Measurements from ENCODE around the gene LMO1. TPM values are rescaled to one million over a fixed set of nuclear protein-coding genes. Genes with fewer than 3 reads are reported as not detected.

LMO1 gene
- total RNA-seq, 1 donor from 2014 or later, result 1.8 TPM

GRCh38 chr11:8199676-8200075 is 64.0 kb downstream of the LMO1 start:
- H3K27ac Mint-ChIP-seq (ENCODE audit: unreplicated experiment), result no peak overlapping the region
- no peak overlapping the region for H3K4me3 Mint-ChIP-seq
- no peak for DNase-seq (ENCODE audit: low read depth, low spot score)
- no peaks in the 10 kb centered on the region for H3K9me3 Mint-ChIP-seq
- peaks cover 46% of the 10 kb centered on the region for H3K27me3 Mint-ChIP-seq (ENCODE audit: low read depth)
- H3K4me1 Mint-ChIP-seq, result no peaks in the 10 kb centered on the region
- TF ChIP-seq, protein P1, sequence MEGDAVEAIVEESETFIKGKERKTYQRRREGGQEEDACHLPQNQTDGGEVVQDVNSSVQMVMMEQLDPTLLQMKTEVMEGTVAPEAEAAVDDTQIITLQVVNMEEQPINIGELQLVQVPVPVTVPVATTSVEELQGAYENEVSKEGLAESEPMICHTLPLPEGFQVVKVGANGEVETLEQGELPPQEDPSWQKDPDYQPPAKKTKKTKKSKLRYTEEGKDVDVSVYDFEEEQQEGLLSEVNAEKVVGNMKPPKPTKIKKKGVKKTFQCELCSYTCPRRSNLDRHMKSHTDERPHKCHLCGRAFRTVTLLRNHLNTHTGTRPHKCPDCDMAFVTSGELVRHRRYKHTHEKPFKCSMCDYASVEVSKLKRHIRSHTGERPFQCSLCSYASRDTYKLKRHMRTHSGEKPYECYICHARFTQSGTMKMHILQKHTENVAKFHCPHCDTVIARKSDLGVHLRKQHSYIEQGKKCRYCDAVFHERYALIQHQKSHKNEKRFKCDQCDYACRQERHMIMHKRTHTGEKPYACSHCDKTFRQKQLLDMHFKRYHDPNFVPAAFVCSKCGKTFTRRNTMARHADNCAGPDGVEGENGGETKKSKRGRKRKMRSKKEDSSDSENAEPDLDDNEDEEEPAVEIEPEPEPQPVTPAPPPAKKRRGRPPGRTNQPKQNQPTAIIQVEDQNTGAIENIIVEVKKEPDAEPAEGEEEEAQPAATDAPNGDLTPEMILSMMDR (conservative IDR thresholded peaks at IDR 0.05), result no peak
- H3K36me3 Mint-ChIP-seq (ENCODE audit: low read depth), result no peaks in the 10 kb centered on the region

GRCh38 chr11:8196749-8197148 is 66.9 kb downstream of the LMO1 start:
- Mint-ChIP-seq H3K4me3 (no peak overlapping the region), H3K36me3 (ENCODE audit: low read depth) (no peaks in the 10 kb centered on the region), H3K27ac (ENCODE audit: unreplicated experiment) (no peak overlapping the region), H3K27me3 (ENCODE audit: low read depth) (peaks cover 50% of the 10 kb centered on the region), H3K9me3 (no peaks in the 10 kb centered on the region), H3K4me1 (no peaks in the 10 kb centered on the region)
- TF ChIP-seq, protein P1 (conservative IDR thresholded peaks at IDR 0.05), result no peak
- DNase-seq (ENCODE audit: low read depth, low spot score), result no peak

GRCh38 chr11:8194956-8195355 is 68.7 kb downstream of the LMO1 start:
- peaks cover 50% of the 10 kb centered on the region for H3K27me3 Mint-ChIP-seq (ENCODE audit: low read depth)
- TF ChIP-seq, protein P1 (conservative IDR thresholded peaks at IDR 0.05), result no peak
- no peaks in the 10 kb centered on the region for H3K36me3 Mint-ChIP-seq (ENCODE audit: low read depth)
- H3K27ac Mint-ChIP-seq (ENCODE audit: unreplicated experiment), result no peak overlapping the region
- no peak overlapping the region for H3K4me3 Mint-ChIP-seq
- DNase-seq (ENCODE audit: low read depth, low spot score), result no peak
- no peaks in the 10 kb centered on the region for H3K4me1 Mint-ChIP-seq
- no peaks in the 10 kb centered on the region for H3K9me3 Mint-ChIP-seq

DNA sequence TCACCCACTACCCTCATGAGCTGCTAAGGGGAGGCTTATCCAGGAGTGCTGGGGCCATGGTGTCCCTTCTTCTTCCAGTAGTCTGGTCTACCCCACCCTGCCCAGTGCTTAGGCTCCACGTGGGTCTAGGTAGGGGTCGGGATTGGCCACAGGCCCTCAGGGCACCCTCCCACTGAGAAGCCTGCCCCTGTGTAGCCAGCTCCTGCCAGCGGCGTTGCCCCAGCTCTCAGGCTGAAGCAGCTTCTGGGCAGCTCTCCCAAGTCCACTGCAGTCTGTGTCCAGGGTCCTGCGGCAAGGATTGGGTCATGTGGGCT is 70.8 kb downstream of the LMO1 start:
- DNase-seq (ENCODE audit: low read depth, low spot score), result no peak
- TF ChIP-seq, protein P1 (conservative IDR thresholded peaks at IDR 0.05), result no peak
- Mint-ChIP-seq H3K36me3 (ENCODE audit: low read depth) (no peaks in the 10 kb centered on the region), H3K9me3 (no peaks in the 10 kb centered on the region), H3K27ac (ENCODE audit: unreplicated experiment) (no peak overlapping the region), H3K4me3 (no peak overlapping the region), H3K27me3 (ENCODE audit: low read depth) (peaks cover 32% of the 10 kb centered on the region), H3K4me1 (no peaks in the 10 kb centered on the region)

DNA sequence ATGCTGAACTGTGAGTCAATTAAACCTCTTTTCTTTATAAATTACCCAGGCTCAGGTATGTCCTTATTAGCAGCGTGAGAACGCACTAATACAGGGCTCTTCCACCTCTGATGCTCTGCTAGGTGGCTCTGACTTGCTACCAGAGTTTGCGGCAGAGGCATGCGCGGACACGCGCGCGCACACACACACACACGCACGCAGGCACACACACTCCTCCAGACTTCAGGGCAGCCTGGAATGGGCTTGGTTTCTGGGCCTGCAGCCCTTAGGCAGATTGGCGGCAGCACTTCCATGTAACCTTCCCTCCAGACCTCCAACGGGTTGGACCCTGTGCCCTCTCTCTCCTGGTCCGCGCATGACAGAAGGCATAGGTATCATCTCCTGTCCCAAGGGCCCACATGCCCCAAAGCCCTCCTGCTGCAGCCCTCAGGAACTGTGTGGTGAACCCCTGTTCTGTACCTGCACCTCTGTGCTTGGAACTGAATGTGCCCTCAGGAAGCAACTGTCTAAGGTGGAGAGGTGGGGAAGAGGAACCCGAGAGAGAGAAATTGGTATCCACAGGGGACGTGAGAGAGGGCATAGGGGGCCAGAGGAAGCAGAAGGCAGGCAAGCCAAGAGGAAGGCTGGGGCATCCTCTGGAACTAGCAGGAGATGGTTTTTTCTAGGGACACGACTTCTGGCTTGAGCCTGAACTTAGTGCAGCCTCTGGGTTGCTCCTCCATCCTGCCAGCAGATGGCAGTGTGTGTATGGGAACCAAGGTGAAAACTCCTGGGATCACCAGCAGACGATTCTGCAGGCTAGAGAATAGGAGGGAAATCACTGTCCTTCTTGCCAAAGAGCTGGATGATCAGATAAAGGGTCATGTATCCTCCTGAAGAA is 71.4 kb downstream of the LMO1 start:
- no peak overlapping the region for H3K4me3 Mint-ChIP-seq
- no peaks in the 10 kb centered on the region for H3K9me3 Mint-ChIP-seq
- peaks cover 26% of the 10 kb centered on the region for H3K27me3 Mint-ChIP-seq (ENCODE audit: low read depth)
- no peaks in the 10 kb centered on the region for H3K4me1 Mint-ChIP-seq
- DNase-seq (ENCODE audit: low read depth, low spot score), result peak; percentile 84
- H3K27ac Mint-ChIP-seq (ENCODE audit: unreplicated experiment), result peak overlapping the region; percentile 15
- TF ChIP-seq, protein P1 (conservative IDR thresholded peaks at IDR 0.05), result peak; percentile 89
- H3K36me3 Mint-ChIP-seq (ENCODE audit: low read depth), result no peaks in the 10 kb centered on the region

All from neural crest cell (in vitro differentiated cells).